HG02870 (cell line): Measurements from ENCODE around the gene CS.
A peak's percentile ranks its signal among the peaks of the same experiment; 100 is the strongest.

Experiments used
- ATAC-seq: cut with Tn5 transposase; IDR thresholded peaks from one replicate; pipeline ENCODE4 v1.9.1; 2021; ENCODE audit warnings: mild to moderate bottlenecking, moderate library complexity; ENCODE audit not compliant: unreplicated experiment

The CS gene

GRCh38 chr12:56221757-56222530, 78.2 kb downstream of the CS start, which contains the start of gene RNF41:
TSS of gene RNF41 (minus strand) at chr12:56221922. CDS start at chr12:56214047, 7,875 bp downstream.
- ATAC-seq = peak; percentile 84
